Left cardiac atrium (tissue), 4 donors: Measurements from ENCODE around the gene SCFD2. TPM values are rescaled to one million over a fixed set of nuclear protein-coding genes. Genes with fewer than 3 reads are reported as not detected.
"Not testable (repeated sequence)": the region's sequence is repeated elsewhere in the genome, so short reads cannot be mapped to it uniquely, and the experiment has no call there.

Experiments
- ATAC-seq, 2 donors: fragments of 200-7000 bp; cut with Tn5 transposase; one replicate each; pipeline ENCODE4 v1.9.1; 2020; ENCODE audit warnings: mild to moderate bottlenecking in 2 of 2, moderate library complexity in 2 of 2
- DNase-seq: peaks from one replicate; pipeline ENCODE4 v3.0.0-alpha.2; 2020
- intact Hi-C, 2 donors: fragments of 100-400 bp; cut with DNase I; formaldehyde crosslinking; loops; one replicate each; pipeline versions ENCODE4 v1.14.1 to v1.15.1; 2022 to 2023
- total RNA-seq, 2 donors: library from RNA; stranded (reverse); fragmentation: NEBNext Ultra II Directional; extraction: Animal tissue kit (Norgen Biotek cat#: 25700); gene quantifications; one replicate each; pipeline ENCODE4 v1.2.1, GENCODE V29; 2021
- donor health status: DM: no; HTN: yes; CAD: no.
- donor health status: DM: no; HTN: yes; CAD: no; lungs with severe emphysema.
- donor health status: DM: yes; HTN: yes; CAD: no.
- donor health status: Dilated cardiomyopathy.

The SCFD2 gene
- total RNA-seq, 2 donors from 2014 or later = 9.3 to 13.8 TPM

GRCh38 chr4:53199356-53199755 lies 166.5 kb downstream of the SCFD2 start:
- no peak for ATAC-seq
- intact Hi-C loops = loop anchor here (5.0 to 10.0 kb wide), 4 partner anchors 165 to 1033 kb away; partner anchors contain the start of genes PDGFRA (in 1 of the 2) and SCFD2 (in 1 of the 2)
- no peak for DNase-seq

- DNase-seq (no peak), ATAC-seq (no peak)
- intact Hi-C loops = loop anchor here (5.0 to 10.0 kb wide), 4 partner anchors 167 to 1035 kb away; partner anchors contain the start of genes PDGFRA (in 1 of the 2) and SCFD2 (in 1 of the 2)
These were observed 168.1 kb downstream of the SCFD2 start for GRCh38 chr4:53197772-53198142.

GRCh38 chr4:53196882-53197771 lies 168.7 kb downstream of the SCFD2 start:
- DNase-seq = no peak
- intact Hi-C loops = loop anchor here (5.0 to 10.0 kb wide), 4 partner anchors 168 to 1035 kb away; partner anchors contain the start of genes PDGFRA (in 1 of the 2) and SCFD2 (in 1 of the 2)
- ATAC-seq = peak; percentile 65 to 70

- DNase-seq = no peak
- ATAC-seq = no peak
- intact Hi-C loops = loop anchor here (5.0 to 10.0 kb wide), 4 partner anchors 169 to 1036 kb away; partner anchors contain the start of genes PDGFRA (in 1 of the 2) and SCFD2 (in 1 of the 2)
These were observed 169.8 kb downstream of the SCFD2 start for GRCh38 chr4:53195815-53196661.

GRCh38 chr4:53194727-53195126 lies 171.1 kb downstream of the SCFD2 start:
- intact Hi-C loops = loop anchor here (5.0 to 10.0 kb wide), 4 partner anchors 170 to 1038 kb away; partner anchors contain the start of genes PDGFRA (in 1 of the 2) and SCFD2 (in 1 of the 2)
- DNase-seq (no peak), ATAC-seq (no peak)

- ATAC-seq = no peak
- no peak for DNase-seq
- intact Hi-C loops = loop anchor here in 1 of 2 donors (10.0 kb wide), 2 partner anchors 172 to 712 kb away; partner anchors contain the start of gene SCFD2
These were observed 172.8 kb downstream of the SCFD2 start for GRCh38 chr4:53193111-53193510.

GRCh38 chr4:53192496-53192895 lies 173.4 kb downstream of the SCFD2 start:
- ATAC-seq (no peak), DNase-seq (no peak)
- intact Hi-C loops = loop anchor here in 1 of 2 donors (10.0 kb wide), 2 partner anchors 172 to 712 kb away; partner anchors contain the start of gene SCFD2

GRCh38 chr4:53191997-53192396 lies 173.9 kb downstream of the SCFD2 start:
- intact Hi-C loops = loop anchor here in 1 of 2 donors (10.0 kb wide), 2 partner anchors 173 to 713 kb away; partner anchors contain the start of gene SCFD2
- no peak for ATAC-seq

GRCh38 chr4:53189011-53189410 lies 176.8 kb downstream of the SCFD2 start:
- intact Hi-C loops = no loop called here
- DNase-seq (no peak), ATAC-seq (no peak)

More at GRCh38 chr4:53191997-53192396, 173.9 kb downstream of the SCFD2 start:
- DNase-seq = no peak

GRCh38 chr4:53186714-53187358 lies 179.0 kb downstream of the SCFD2 start:
- intact Hi-C loops = no loop called here
- no peak for ATAC-seq
- DNase-seq = no peak

GRCh38 chr4:53185869-53186585 lies 179.8 kb downstream of the SCFD2 start:
- ATAC-seq = no peak
- intact Hi-C loops = no loop called here
- no peak for DNase-seq

GRCh38 chr4:53183754-53184153 lies 182.1 kb downstream of the SCFD2 start:
- intact Hi-C loops = no loop called here
- no peak for ATAC-seq

GRCh38 chr4:53177751-53178150 lies 188.1 kb downstream of the SCFD2 start:
- intact Hi-C loops, ATAC-seq, DNase-seq: not testable (repeated sequence)

More at GRCh38 chr4:53183754-53184153, 182.1 kb downstream of the SCFD2 start:
- DNase-seq = no peak

GRCh38 chr4:53175640-53176039 lies 190.2 kb downstream of the SCFD2 start:
- DNase-seq (no peak), ATAC-seq (no peak)
- intact Hi-C loops = no loop called here

GRCh38 chr4:53174823-53175222 lies 191.0 kb downstream of the SCFD2 start:
- no peak for DNase-seq
- intact Hi-C loops = no loop called here
- no peak for ATAC-seq

GRCh38 chr4:53173576-53173975 lies 192.3 kb downstream of the SCFD2 start:
- intact Hi-C loops = no loop called here
- no peak for DNase-seq
- ATAC-seq = no peak

GRCh38 chr4:53171797-53172196 lies 194.1 kb downstream of the SCFD2 start:
- DNase-seq (no peak), ATAC-seq (no peak)
- intact Hi-C loops = no loop called here
